A673 (cell line): Measurements from ENCODE around the gene GABRB3.

Experiments used
- EZH2 ChIP-seq: fragments of 200-600 bp; sonication (generic); IDR thresholded peaks from 2 replicates; pipeline ENCODE4 v1.6.1; 2017; ENCODE audit warnings: borderline replicate concordance, low read depth, mild to moderate bottlenecking, mixed read lengths, antibody characterized with exemption, low read length; ENCODE audit not compliant: poor library complexity, severe bottlenecking
- TF ChIP-seq, protein P1 (sequence below): fragments of 300-800, 200-600 bp; sonication (generic); conservative IDR thresholded peaks from 2 replicates; pipeline ENCODE4 v1.5.1; 2017; ENCODE audit warnings: low read depth, mild to moderate bottlenecking, antibody characterized with exemption, low read length, moderate library complexity, mixed read lengths

DNA sequence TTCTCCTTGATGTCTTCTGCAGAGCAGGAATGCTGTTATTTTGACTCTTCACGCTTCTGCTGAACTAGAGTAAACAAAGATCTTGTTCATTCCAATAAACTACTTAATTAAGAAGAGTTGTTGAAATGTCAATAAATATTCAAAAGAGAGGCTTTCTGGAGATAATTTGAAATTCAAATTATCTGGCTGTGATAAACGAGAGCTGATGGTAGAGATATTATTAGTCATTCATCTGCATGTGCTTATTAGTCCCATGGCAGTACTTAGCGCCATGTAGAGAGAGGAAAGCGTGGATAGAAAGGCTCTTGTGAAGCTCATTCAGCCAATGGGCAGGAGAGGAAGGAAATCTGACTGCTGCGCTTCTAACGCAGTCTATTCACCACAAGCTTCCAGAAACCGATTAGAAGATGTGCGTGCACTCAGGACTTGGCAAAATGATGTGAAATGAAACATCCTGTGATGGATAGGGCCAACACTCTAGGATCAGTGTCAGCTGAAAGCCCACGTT, 251.1 kb downstream of the GABRB3 start:
- TF ChIP-seq, protein P1, sequence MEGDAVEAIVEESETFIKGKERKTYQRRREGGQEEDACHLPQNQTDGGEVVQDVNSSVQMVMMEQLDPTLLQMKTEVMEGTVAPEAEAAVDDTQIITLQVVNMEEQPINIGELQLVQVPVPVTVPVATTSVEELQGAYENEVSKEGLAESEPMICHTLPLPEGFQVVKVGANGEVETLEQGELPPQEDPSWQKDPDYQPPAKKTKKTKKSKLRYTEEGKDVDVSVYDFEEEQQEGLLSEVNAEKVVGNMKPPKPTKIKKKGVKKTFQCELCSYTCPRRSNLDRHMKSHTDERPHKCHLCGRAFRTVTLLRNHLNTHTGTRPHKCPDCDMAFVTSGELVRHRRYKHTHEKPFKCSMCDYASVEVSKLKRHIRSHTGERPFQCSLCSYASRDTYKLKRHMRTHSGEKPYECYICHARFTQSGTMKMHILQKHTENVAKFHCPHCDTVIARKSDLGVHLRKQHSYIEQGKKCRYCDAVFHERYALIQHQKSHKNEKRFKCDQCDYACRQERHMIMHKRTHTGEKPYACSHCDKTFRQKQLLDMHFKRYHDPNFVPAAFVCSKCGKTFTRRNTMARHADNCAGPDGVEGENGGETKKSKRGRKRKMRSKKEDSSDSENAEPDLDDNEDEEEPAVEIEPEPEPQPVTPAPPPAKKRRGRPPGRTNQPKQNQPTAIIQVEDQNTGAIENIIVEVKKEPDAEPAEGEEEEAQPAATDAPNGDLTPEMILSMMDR: no peak
- TF ChIP-seq EZH2: no peak
